Measurements from ENCODE around the gene CD68. TPM values are rescaled to one million over a fixed set of nuclear protein-coding genes. Genes with fewer than 3 reads are reported as not detected.
"Not testable (repeated sequence)": the region's sequence is repeated elsewhere in the genome, so short reads cannot be mapped to it uniquely, and the experiment has no call there.

The CD68 gene
- polyA plus RNA-seq, 1 experiment = 93.2 TPM

DNA sequence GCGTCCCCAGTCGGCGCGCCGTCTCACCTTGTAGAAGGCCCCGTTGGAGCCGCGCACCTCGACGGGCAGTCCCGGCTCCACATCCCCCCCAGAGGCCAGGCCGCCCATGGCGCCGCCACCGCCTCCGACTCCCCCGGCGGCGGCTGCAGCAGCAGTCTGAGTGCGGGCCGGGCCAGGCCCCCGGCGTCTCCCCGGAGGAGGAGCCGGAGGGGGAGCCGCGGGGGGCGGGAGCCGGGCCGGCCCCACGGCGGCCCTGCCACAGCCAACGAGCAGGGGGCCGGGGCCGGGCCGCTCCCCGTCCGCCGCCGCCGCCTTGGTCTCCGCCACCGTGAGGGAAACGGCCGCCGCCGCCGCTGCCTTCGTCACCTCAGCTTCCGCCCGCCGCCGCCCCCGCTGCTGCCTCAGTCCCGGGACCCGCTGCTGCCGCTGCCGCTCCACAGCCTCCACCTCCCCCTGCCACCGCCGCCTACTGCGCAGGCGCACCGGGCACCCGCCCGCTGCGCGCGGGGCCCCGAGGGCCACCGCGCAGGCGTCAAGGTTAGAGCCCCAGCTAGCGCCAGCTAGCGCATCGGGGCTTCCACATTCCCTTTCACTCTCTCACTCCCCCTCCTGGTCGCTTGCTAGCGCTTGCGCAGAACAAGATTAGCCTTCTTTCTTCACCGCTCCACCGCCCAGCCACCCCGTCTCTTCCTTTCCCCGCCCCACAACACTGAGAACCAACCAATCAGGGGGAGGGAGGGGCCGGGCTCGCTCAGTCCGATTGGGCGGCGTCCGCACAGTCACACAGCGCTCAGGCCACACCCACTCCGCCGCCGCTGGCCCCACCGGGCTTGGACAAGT lies 35.2 kb downstream of the CD68 start, which contains the start of gene FXR2:
TSS of gene FXR2 (minus strand) at position 473 of the 840 bp plus-strand sequence. CDS start at position 108, 365 bp downstream.
- Histone ChIP-seq H3K4me3 (ENCODE audit: low read depth, low read length) (peak within 1 kb of the TSS; percentile 65), H3K36me3 (ENCODE audit: control insufficient read depth, insufficient read depth, low read length) (peaks cover 5% of the 10 kb centered on the region), H3K27me3 (ENCODE audit: control insufficient read depth, insufficient read depth, low read length) (no peaks in the 10 kb centered on the region)
- ChIA-PET CTCF (interaction anchor here (0.6 to 1.9 kb wide), 8 partner anchors 10 to 577 kb away, joined by 3 to 9 read pairs (median 5); partner anchors contain the start of gene TP53), POLR2A (interaction anchor here (0.6 to 1.1 kb wide), 4 partner anchors 73 to 517 kb away, joined by 4 to 8 read pairs (median 6); partner anchors contain the start of genes TP53 and WRAP53)
- DNase-seq (ENCODE audit: low read depth) = peak; percentile 99
- TF ChIP-seq, protein P1, sequence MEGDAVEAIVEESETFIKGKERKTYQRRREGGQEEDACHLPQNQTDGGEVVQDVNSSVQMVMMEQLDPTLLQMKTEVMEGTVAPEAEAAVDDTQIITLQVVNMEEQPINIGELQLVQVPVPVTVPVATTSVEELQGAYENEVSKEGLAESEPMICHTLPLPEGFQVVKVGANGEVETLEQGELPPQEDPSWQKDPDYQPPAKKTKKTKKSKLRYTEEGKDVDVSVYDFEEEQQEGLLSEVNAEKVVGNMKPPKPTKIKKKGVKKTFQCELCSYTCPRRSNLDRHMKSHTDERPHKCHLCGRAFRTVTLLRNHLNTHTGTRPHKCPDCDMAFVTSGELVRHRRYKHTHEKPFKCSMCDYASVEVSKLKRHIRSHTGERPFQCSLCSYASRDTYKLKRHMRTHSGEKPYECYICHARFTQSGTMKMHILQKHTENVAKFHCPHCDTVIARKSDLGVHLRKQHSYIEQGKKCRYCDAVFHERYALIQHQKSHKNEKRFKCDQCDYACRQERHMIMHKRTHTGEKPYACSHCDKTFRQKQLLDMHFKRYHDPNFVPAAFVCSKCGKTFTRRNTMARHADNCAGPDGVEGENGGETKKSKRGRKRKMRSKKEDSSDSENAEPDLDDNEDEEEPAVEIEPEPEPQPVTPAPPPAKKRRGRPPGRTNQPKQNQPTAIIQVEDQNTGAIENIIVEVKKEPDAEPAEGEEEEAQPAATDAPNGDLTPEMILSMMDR (IDR thresholded peaks at IDR 0.05; ENCODE audit: insufficient read depth, low read depth, low read length) = peak; percentile 76

DNA sequence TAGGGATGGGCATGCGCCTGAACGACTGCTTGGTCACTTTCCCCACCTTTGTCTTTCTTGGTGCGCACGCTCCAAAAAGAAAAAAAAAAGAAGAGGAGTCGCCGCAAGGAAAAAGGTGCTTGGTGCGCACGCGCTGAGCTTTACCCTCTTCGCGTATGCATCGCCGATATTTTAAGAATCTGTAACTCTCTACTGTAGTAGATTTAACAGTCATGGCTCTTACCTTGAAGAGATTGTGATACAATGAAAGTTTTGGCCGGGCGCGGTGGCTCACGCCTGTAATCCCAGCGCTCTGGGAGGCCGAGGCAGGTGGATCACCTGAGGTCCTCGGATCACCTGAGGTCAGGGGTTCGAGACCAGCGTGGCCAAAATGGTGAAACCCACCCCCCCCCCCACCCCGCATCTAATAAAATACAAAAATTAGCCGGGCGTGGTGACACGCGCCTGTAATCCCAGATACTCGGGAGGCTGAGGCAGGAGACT lies 35.9 kb downstream of the CD68 start:
- TF ChIP-seq, protein P1 (IDR thresholded peaks at IDR 0.05; ENCODE audit: insufficient read depth, low read depth, low read length) = no peak
- H3K4me3 ChIP-seq (ENCODE audit: low read depth, low read length) = peak overlapping the region; percentile 48
- no peak for DNase-seq (ENCODE audit: low read depth)
- peaks cover 4% of the 10 kb centered on the region for H3K36me3 ChIP-seq (ENCODE audit: control insufficient read depth, insufficient read depth, low read length)
- POLR2A ChIA-PET = interaction anchor here (0.6 to 1.1 kb wide), 3 partner anchors 73 to 517 kb away, joined by 4 to 8 read pairs (median 5); partner anchors contain the start of genes TP53 and WRAP53
- no peaks in the 10 kb centered on the region for H3K27me3 ChIP-seq (ENCODE audit: control insufficient read depth, insufficient read depth, low read length)
- CTCF ChIA-PET = interaction anchor here (0.6 to 1.9 kb wide), 9 partner anchors 10 to 748 kb away, joined by 3 to 9 read pairs (median 4); partner anchors contain the start of gene TP53

DNA sequence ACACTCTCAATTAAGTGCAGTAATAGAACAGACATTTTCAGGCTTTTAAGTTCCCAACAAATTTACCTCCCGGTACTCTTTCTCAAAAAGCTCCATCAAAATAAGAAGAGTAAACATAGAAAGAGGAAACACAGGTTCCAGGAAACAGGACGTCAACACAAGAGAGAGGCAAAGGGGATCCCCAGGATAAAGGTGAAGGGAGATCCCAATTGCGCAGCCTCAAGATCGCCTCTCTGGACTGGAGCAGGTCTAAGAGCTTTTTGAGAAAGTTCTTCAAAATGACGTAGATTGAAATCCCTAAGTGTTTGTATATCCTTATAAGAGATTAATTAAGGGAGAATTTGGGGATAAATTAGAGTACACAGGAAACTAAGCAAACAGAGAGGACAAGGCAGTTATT lies 39.2 kb downstream of the CD68 start:
- H3K36me3 ChIP-seq (ENCODE audit: control insufficient read depth, insufficient read depth, low read length) = no peaks in the 10 kb centered on the region
- DNase-seq (ENCODE audit: low read depth) = no peak
- TF ChIP-seq, protein P1 (IDR thresholded peaks at IDR 0.05; ENCODE audit: insufficient read depth, low read depth, low read length) = no peak
- no peaks in the 10 kb centered on the region for H3K27me3 ChIP-seq (ENCODE audit: control insufficient read depth, insufficient read depth, low read length)
- CTCF ChIA-PET = interaction anchor here (1.0 to 1.6 kb wide), 2 partner anchors 9 to 69 kb away, joined by 3 to 6 read pairs; partner anchors contain the start of genes SAT2 and TP53
- POLR2A ChIA-PET = no interaction called here
- no peak overlapping the region for H3K4me3 ChIP-seq (ENCODE audit: low read depth, low read length)

DNA sequence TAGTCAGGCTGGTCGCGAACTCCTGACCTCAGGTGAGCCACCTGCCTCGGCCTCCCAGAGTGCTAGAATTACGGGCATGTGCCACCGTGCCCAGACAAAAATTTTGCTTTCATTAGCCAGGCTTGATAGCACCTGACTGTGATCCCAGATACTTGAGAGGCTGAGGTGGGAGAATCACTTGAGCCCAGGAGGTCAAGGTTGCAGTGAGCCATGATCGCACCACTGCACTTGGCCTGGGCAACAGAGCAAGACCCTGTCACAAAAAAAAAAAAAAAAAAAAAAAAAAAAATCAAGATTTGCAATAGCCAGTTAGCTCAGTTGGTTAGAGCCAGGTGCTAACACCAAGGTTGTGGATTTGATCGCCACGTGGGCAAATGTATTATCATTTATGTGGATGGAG lies 41.4 kb downstream of the CD68 start:
- TF ChIP-seq, protein P1 (IDR thresholded peaks at IDR 0.05; ENCODE audit: insufficient read depth, low read depth, low read length) = no peak
- Histone ChIP-seq H3K27me3 (ENCODE audit: control insufficient read depth, insufficient read depth, low read length) (no peaks in the 10 kb centered on the region), H3K36me3 (ENCODE audit: control insufficient read depth, insufficient read depth, low read length) (no peaks in the 10 kb centered on the region), H3K4me3 (ENCODE audit: low read depth, low read length) (no peak overlapping the region)
- POLR2A ChIA-PET = no interaction called here
- DNase-seq (ENCODE audit: low read depth) = no peak
- CTCF ChIA-PET = interaction anchor here (0.8 kb wide), 1 partner anchor 12 kb away, joined by 4 read pairs; no protein-coding TSS in a partner anchor

DNA sequence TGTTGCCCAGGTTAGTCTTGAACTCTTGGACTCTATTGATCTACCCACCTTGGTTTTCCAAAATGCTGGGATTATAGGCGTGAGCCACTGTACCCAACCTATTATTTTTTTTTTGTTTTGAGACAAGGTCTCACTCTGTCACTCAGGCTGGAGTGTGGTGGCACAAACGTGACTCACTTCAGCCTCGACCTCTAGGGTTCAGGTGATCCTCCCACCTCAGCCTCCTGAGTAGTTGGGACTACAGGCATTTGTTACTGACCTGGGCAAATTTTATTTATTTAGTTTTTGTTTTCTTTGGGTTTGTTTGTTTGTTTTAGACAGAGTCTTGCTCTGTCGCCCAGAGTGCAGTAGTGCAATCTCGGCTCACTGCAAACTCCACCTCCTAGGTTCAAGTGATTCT lies 44.2 kb downstream of the CD68 start:
- CTCF ChIA-PET = interaction anchor here (1.0 kb wide), 1 partner anchor 63 kb away, joined by 3 read pairs; no protein-coding TSS in a partner anchor
- Histone ChIP-seq H3K27me3 (ENCODE audit: control insufficient read depth, insufficient read depth, low read length) (no peaks in the 10 kb centered on the region), H3K4me3 (ENCODE audit: low read depth, low read length) (no peak overlapping the region), H3K36me3 (ENCODE audit: control insufficient read depth, insufficient read depth, low read length) (no peaks in the 10 kb centered on the region)
- DNase-seq (ENCODE audit: low read depth) = no peak
- TF ChIP-seq, protein P1 (IDR thresholded peaks at IDR 0.05; ENCODE audit: insufficient read depth, low read depth, low read length) = no peak
- POLR2A ChIA-PET = no interaction called here

DNA sequence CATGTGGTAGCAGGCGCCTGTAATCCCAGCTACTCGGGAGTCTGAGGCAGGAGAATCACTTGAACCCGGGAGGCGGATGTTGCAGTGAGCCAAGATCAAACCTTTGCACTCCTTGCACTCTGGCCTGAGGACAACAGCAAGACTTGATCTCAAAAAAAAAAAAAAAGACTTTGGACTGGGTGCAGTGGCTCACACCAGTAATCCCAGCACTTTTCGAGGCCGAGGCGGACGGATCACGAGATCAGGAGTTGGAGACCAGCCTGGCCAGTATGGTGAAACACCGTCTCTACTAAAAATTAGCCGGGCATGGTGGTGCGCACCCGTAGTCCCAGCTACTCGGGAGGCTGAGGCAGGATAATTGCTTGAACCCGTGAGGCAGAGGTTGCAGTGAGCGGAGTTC lies 46.3 kb downstream of the CD68 start:
- H3K36me3 ChIP-seq (ENCODE audit: control insufficient read depth, insufficient read depth, low read length); H3K27me3 ChIP-seq (ENCODE audit: control insufficient read depth, insufficient read depth, low read length); H3K4me3 ChIP-seq (ENCODE audit: low read depth, low read length); DNase-seq (ENCODE audit: low read depth); POLR2A ChIA-PET: not testable (repeated sequence)
- CTCF ChIA-PET = interaction anchor here (3.1 kb wide), 1 partner anchor 62 kb away, joined by 28 read pairs; the partner anchor contains the start of genes TP53 and WRAP53

All from BJ (cell line).